VCaP (cell line): Measurements from ENCODE around the gene PLEKHG4B.

Experiments
- H3K27ac ChIP-seq: fragments of 450-650 bp; 2 replicates; pipeline ENCODE4 v1.5.1; 2017
- CTCF ChIP-seq: fragments of 450-650 bp; conservative IDR thresholded peaks from 2 replicates; pipeline ENCODE4 v1.5.1; 2017; ENCODE audit warnings: mild to moderate bottlenecking, moderate library complexity

PLEKHG4B gene

DNA sequence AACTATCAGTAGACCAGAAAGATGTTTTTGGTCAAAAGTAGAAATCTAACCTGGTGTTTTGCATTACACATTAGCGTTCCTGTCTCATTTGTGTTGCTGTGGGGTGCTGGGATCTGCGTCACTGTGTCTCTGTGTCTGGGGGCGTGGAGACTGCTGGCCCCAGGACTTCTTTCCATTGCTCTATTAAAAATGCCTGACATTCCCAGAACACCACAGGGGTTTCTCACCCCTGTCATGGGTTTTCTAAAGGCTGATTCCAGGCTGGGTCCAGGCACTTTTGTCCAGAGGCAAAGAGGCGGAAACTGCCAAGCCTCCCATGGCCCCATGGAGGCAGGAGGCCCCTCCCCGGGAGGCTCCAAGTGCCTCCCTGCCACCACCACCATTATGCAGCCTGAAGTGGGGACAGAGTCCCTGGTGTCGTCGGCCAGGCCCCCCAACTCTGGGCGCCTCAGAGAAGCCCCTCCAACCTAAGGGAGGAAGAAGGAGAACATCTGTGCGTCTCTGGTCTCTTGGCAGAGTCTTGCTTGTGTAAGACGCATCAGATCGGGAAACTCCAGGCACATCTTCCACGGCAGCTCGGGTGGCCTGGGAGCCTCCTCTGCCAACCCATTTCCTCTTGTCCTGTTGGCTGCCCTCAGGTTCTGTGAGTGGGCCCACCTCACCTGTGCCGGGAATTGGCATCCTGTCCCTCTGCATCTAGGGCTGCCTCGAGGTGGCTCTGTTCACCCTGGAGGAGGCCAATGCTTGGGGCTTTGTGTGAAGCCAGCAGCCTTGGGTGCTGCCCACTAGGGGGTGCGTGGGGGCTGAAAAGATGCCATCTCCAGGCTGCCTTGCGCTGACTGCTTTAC lies 13.8 kb upstream of the PLEKHG4B start:
- no peak overlapping the region for H3K27ac ChIP-seq
- peak; percentile 53 for TF ChIP-seq CTCF

- no peak overlapping the region for H3K27ac ChIP-seq
- peak; percentile 23; the same call in 1 of the 2 replicates for TF ChIP-seq CTCF
Measured at GRCh38 chr5:78805-79149, 13.2 kb upstream of the PLEKHG4B start.

DNA sequence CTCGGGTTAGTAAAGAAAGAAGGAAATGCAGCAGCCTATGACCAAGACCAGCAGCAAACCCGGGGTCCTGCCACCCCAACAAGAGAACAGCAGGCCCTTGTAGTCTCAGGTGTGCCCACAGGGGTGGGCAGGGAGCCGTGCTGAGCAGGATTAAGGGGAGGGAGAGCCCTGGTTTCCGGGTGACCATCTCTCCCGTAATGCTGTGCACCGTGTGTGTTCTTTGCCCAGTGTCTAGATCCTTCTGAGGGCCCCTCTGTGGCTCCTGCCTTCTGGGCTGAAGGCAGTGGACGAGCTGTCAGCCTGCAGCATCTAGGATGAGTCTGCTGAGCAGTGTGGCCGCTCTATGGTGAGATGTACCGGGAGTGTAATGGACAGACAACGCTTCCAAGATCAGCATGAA lies 12.7 kb upstream of the PLEKHG4B start:
- no peak overlapping the region for H3K27ac ChIP-seq
- TF ChIP-seq CTCF = no peak

DNA sequence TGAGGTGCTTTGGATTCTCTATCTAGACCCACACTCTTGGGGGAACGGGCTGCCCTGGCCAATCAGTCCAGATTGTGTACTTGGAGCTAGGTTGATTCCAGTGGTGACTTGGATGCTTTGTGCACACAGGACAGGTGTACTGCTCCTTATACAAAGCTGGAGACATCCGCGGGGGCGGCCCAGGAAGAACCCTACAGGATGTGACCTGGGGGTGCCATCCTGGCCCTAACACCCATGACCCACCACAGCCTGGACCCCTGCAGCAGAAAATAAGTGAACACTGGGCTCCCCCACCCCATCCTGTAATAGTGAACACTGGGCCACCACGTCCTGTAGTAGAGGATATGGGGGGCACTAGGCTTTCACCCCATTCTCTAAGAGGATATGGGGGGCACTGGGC lies 12.1 kb upstream of the PLEKHG4B start:
- TF ChIP-seq CTCF = no peak
- no peak overlapping the region for H3K27ac ChIP-seq

GRCh38 chr5:81391-82021 lies 10.5 kb upstream of the PLEKHG4B start:
- no peak for TF ChIP-seq CTCF
- H3K27ac ChIP-seq = no peak overlapping the region

DNA sequence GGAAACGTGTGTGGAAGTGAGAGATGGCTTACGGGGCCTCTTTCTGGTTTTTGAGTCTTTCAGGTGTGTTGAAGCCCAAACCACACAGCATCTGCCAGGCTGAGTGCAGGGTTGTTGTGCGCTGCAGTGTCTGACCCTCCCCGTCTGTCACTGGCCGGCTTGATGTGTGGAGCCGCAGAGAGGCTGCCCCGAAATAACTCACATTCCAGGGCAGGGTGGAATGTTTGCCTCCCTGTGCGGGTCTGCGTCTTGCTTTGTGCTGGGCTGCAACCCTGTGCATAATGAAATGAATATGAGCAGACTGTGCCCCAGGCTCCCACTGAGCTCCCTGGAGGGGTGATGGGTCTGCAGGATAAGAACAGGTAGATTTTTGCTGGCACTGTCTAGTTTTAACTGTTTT lies 9.9 kb upstream of the PLEKHG4B start:
- H3K27ac ChIP-seq = no peak overlapping the region

More for the DNA sequence above, 9.9 kb upstream of the PLEKHG4B start:
- TF ChIP-seq CTCF = no peak
